Measurements from ENCODE around the gene FOXD4L6.
"Not testable (repeated sequence)": the region's sequence is repeated elsewhere in the genome, so short reads cannot be mapped to it uniquely, and the experiment has no call there.

The FOXD4L6 gene

GRCh38 chr9:41098759-41099158 is 29.7 kb downstream of the FOXD4L6 start:
- not testable (repeated sequence) for DNase-seq

GRCh38 chr9:41095060-41095459 is 33.4 kb downstream of the FOXD4L6 start:
- DNase-seq: not testable (repeated sequence)

GRCh38 chr9:41094010-41094773 is 34.3 kb downstream of the FOXD4L6 start:
- not testable (repeated sequence) for DNase-seq

GRCh38 chr9:41090922-41091321 is 37.6 kb downstream of the FOXD4L6 start:
- DNase-seq: not testable (repeated sequence)

- not testable (repeated sequence) for DNase-seq
These were observed 38.1 kb downstream of the FOXD4L6 start for GRCh38 chr9:41090386-41090785.

GRCh38 chr9:41088450-41089059 is 39.9 kb downstream of the FOXD4L6 start:
- DNase-seq: not testable (repeated sequence)

GRCh38 chr9:41087929-41088328 is 40.6 kb downstream of the FOXD4L6 start:
- DNase-seq: not testable (repeated sequence)

GRCh38 chr9:41087157-41087780 is 41.2 kb downstream of the FOXD4L6 start:
- DNase-seq: not testable (repeated sequence)

GRCh38 chr9:41086685-41087084 is 41.8 kb downstream of the FOXD4L6 start:
- DNase-seq: not testable (repeated sequence)

GRCh38 chr9:41086215-41086614 is 42.3 kb downstream of the FOXD4L6 start:
- DNase-seq: not testable (repeated sequence)

GRCh38 chr9:41082358-41082757 is 46.1 kb downstream of the FOXD4L6 start:
- DNase-seq: not testable (repeated sequence)

- DNase-seq: not testable (repeated sequence)
These were observed 49.0 kb downstream of the FOXD4L6 start for GRCh38 chr9:41079464-41079863.

GRCh38 chr9:41077586-41077985 is 50.9 kb downstream of the FOXD4L6 start:
- DNase-seq: not testable (repeated sequence)

Data from central memory CD4-positive, alpha-beta T cell (primary cell).